Neural cell (in vitro differentiated cells): ENCODE data around the gene VRK1. TPM values are rescaled to one million over a fixed set of nuclear protein-coding genes. Genes with fewer than 3 reads are reported as not detected.

Source experiments
- H2AFZ ChIP-seq: fragments of 200-600, 300-800 bp; sonication (generic), shearing (Covaris generic); 2 replicates; pipeline ENCODE4 v1.6.0; 2014; ENCODE audit warnings: low read depth, mild to moderate bottlenecking, antibody characterized with exemption, low read length, moderate library complexity
- H3F3A ChIP-seq: fragments of 200-600 bp; shearing (Covaris generic); 2 replicates; pipeline ENCODE4 v1.6.1; 2016; ENCODE audit warnings: mild to moderate bottlenecking, moderate library complexity, mixed read lengths, antibody characterized with exemption, low read length; ENCODE audit not compliant: insufficient read depth, poor library complexity, severe bottlenecking
- H3K27ac ChIP-seq: fragments of 200-600, 300-800 bp; sonication (generic), shearing (Covaris generic); 2 replicates; pipeline ENCODE4 v1.5.1; 2014; ENCODE audit warnings: mild to moderate bottlenecking, low read length, moderate library complexity
- H3K27me3 ChIP-seq: fragments of 300-800, 200-600 bp; sonication (generic), shearing (Covaris generic); 2 replicates; pipeline ENCODE4 v1.6.0; 2014; ENCODE audit warnings: mild to moderate bottlenecking, low read depth, low read length, moderate library complexity; ENCODE audit not compliant: insufficient read depth
- H3K36me3 ChIP-seq: fragments of 300-800, 200-600 bp; sonication (generic), shearing (Covaris generic); 2 replicates; pipeline ENCODE4 v1.5.1; 2014; ENCODE audit warnings: mild to moderate bottlenecking, antibody characterized with exemption, low read length, moderate library complexity; ENCODE audit not compliant: insufficient read depth
- H3K4me2 ChIP-seq: fragments of 300-800, 200-600 bp; sonication (generic), shearing (Covaris generic); 2 replicates; pipeline ENCODE4 v1.6.0; 2014; ENCODE audit warnings: mild to moderate bottlenecking, low read length
- H3K4me3 ChIP-seq: fragments of 300-800, 200-600 bp; sonication (generic), shearing (Covaris generic); 2 replicates; pipeline ENCODE4 v1.5.1; 2014; ENCODE audit warnings: mild to moderate bottlenecking, low read length, moderate library complexity
- H3K79me2 ChIP-seq: fragments of 200-600 bp; shearing (Covaris generic); replicated peaks from 2 replicates; pipeline ENCODE4 v1.6.0; 2014; ENCODE audit warnings: mild to moderate bottlenecking, low read length, moderate library complexity; ENCODE audit not compliant: insufficient read depth
- H3K9ac ChIP-seq: fragments of 300-800, 200-600 bp; sonication (generic), shearing (Covaris generic); 2 replicates; pipeline ENCODE4 v1.6.1; 2016; ENCODE audit warnings: mild to moderate bottlenecking, low read length, mixed read lengths
- H3K9me2 ChIP-seq: fragments of 200-600 bp; shearing (Covaris generic); 2 replicates; pipeline ENCODE4 v1.6.1; 2016; ENCODE audit warnings: mild to moderate bottlenecking, low read length, mixed read lengths; ENCODE audit not compliant: insufficient read depth
- H3K9me3 ChIP-seq: fragments of 200-600, 300-800 bp; sonication (generic), shearing (Covaris generic); 2 replicates; pipeline ENCODE4 v1.6.1; 2016; ENCODE audit warnings: mild to moderate bottlenecking, mixed run types, low read length, moderate library complexity, mixed read lengths
- H4K20me1 ChIP-seq: fragments of 200-600 bp; shearing (Covaris generic); 2 replicates; pipeline ENCODE4 v1.6.1; 2016; ENCODE audit warnings: mild to moderate bottlenecking, mixed run types; ENCODE audit not compliant: insufficient read depth
- CTCF ChIP-seq: fragments of 450-650 bp; IDR thresholded peaks from 2 replicates; pipeline ENCODE4 v1.5.1; 2014; ENCODE audit warnings: antibody characterized with exemption, mild to moderate bottlenecking, moderate library complexity; ENCODE audit not compliant: poor library complexity, severe bottlenecking
- EP300 ChIP-seq: fragments of 450-650 bp; conservative IDR thresholded peaks from 2 replicates; pipeline ENCODE4 v1.6.1; 2014; ENCODE audit warnings: antibody characterized with exemption, mild to moderate bottlenecking, moderate library complexity; ENCODE audit not compliant: poor library complexity, severe bottlenecking
- EZH2 ChIP-seq: fragments of 200-600, 300-800 bp; shearing (Covaris generic), sonication (generic); IDR thresholded peaks from 2 replicates; pipeline ENCODE4 v1.6.1; 2014; ENCODE audit warnings: antibody characterized with exemption, low read length, borderline replicate concordance, mild to moderate bottlenecking; ENCODE audit not compliant: insufficient read depth, poor library complexity, severe bottlenecking
- MXI1 ChIP-seq: fragments of 450-650 bp; conservative IDR thresholded peaks from 2 replicates; pipeline ENCODE4 v1.6.1; 2014; ENCODE audit warnings: antibody characterized with exemption, mild to moderate bottlenecking; ENCODE audit not compliant: poor library complexity, severe bottlenecking
- POLR2AphosphoS5 ChIP-seq: IDR thresholded peaks from 2 replicates; pipeline ENCODE4 v1.6.1; 2012
- REST ChIP-seq: IDR thresholded peaks from 2 replicates; pipeline ENCODE4 v1.6.1; 2012; ENCODE audit warnings: borderline replicate concordance
- TAF1 ChIP-seq: IDR thresholded peaks from 2 replicates; pipeline ENCODE4 v1.6.1; 2012; ENCODE audit warnings: low read depth
- polyA plus RNA-seq: library from polyadenylated mRNA; depleted of rRNA; stranded (reverse); fragments of >200 nt; gene quantifications from 2 replicates; pipeline ENCODE4 v1.2.3, GENCODE V29; 2014

The VRK1 gene
- polyA plus RNA-seq, 1 donor from 2014 or later = 86.0 TPM

GRCh38 chr14:96811985-96812667 lies 14.9 kb downstream of the VRK1 start:
- Histone ChIP-seq H3K4me2 (no peak overlapping the region), H3K9me2 (no peaks in the 10 kb centered on the region), H3K4me3 (no peak overlapping the region), H3F3A (no peaks in the 10 kb centered on the region), H3K36me3 (no peaks in the 10 kb centered on the region), H3K27me3 (no peaks in the 10 kb centered on the region), H4K20me1 (no peaks in the 10 kb centered on the region), H3K9me3 (no peaks in the 10 kb centered on the region), H3K9ac (no peak overlapping the region), H2AFZ (no peak overlapping the region), H3K79me2 (peaks cover 36% of the 10 kb centered on the region), H3K27ac (no peak overlapping the region)
- TF ChIP-seq MXI1 = no peak
- no peak for TF ChIP-seq REST
- TF ChIP-seq CTCF = no peak

GRCh38 chr14:96816281-96816680 lies 19.1 kb downstream of the VRK1 start:
- no peak overlapping the region for H3K9ac ChIP-seq
- no peak overlapping the region for H2AFZ ChIP-seq
- no peaks in the 10 kb centered on the region for H3F3A ChIP-seq
- peaks cover 32% of the 10 kb centered on the region for H3K79me2 ChIP-seq
- no peak overlapping the region for H3K4me3 ChIP-seq
- no peaks in the 10 kb centered on the region for H3K9me3 ChIP-seq
- no peaks in the 10 kb centered on the region for H3K9me2 ChIP-seq
- no peak overlapping the region for H3K27ac ChIP-seq
- no peak for TF ChIP-seq EP300
- no peak for TF ChIP-seq MXI1
- no peak for TF ChIP-seq POLR2AphosphoS5
- H3K4me2 ChIP-seq = no peak overlapping the region
- H3K27me3 ChIP-seq = no peaks in the 10 kb centered on the region
- no peaks in the 10 kb centered on the region for H4K20me1 ChIP-seq
- no peaks in the 10 kb centered on the region for H3K36me3 ChIP-seq

GRCh38 chr14:96817750-96818666 lies 20.8 kb downstream of the VRK1 start:
- Histone ChIP-seq H3K9me3 (no peaks in the 10 kb centered on the region), H3K27me3 (no peaks in the 10 kb centered on the region), H3K4me2 (no peak overlapping the region), H3K79me2 (peaks cover 34% of the 10 kb centered on the region), H3K9me2 (no peaks in the 10 kb centered on the region), H3F3A (no peaks in the 10 kb centered on the region), H3K9ac (no peak overlapping the region), H3K4me3 (no peak overlapping the region), H4K20me1 (no peaks in the 10 kb centered on the region), H2AFZ (no peak overlapping the region), H3K27ac (no peak overlapping the region), H3K36me3 (no peaks in the 10 kb centered on the region)
- TF ChIP-seq POLR2AphosphoS5 (no peak), EZH2 (no peak), EP300 (no peak), TAF1 (no peak), CTCF (no peak), REST (no peak), MXI1 (no peak)
